ENCODE measurements around the gene CDC23.

CDC23 gene

DNA sequence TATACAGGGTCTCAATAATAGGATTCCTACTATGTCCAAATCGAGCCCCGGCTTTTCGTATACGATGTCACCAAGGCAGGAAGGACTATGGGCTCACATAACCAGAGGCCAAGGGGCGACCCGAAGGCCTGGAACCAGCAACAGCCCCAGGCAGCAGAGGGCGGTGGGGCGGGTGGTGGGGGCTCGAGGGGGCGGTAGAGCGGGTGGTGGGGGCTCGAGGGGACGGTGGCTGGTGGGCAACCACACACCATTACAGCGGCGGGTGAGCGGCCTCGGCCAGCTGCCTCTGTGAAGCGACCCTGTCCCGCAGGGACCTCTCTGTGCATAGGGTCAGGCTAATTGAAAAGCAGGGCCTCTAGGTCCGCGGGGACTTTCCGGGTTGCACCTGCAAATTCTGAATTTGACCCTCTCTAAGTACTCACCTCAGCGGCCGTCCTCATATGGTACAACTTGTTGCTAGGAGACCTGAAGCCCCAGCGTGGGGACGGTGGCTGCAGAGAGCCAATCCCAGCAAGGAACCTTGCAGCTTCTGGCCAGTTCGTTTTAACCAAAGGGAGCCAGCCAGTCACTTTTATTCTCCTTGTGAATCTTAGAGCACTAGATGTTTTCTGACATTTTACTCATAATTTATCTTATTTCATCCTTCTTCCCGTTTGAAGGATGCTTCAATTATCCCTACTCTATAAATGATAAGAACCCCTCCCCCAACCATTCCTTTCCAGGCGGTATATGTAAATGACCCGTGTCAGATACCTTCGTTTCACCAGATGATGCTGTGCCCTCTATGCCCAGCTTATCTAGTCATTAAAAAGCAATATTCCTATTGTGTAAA lies 74.0 kb downstream of the CDC23 start, which contains the start of gene NME5:
Gene NME5, minus strand, starts transcription at position 480 of the 832 bp plus-strand sequence. CDS start 648 bp downstream, outside the sequence.
- no peak within 1 kb of the TSS for H3K4me3 Mint-ChIP-seq
- H3K27ac Mint-ChIP-seq, result no peak within 1 kb of the TSS
- no peaks in the 10 kb centered on the region for H3K4me1 Mint-ChIP-seq
- DNase-seq (ENCODE audit: low spot score in 2 of 2) (no peak), ATAC-seq (no peak)
- H3K9me3 Mint-ChIP-seq, result no peaks in the 10 kb centered on the region
- no peaks in the 10 kb centered on the region for H3K36me3 Mint-ChIP-seq
